Measurements from ENCODE around the gene TRIM25.
A peak's percentile ranks its signal among the peaks of the same experiment; 100 is the strongest.

The TRIM25 gene

GRCh38 chr17:56925088-56925487, 11.2 kb upstream of the TRIM25 start:
- DNase-seq, result no peak

GRCh38 chr17:56919717-56920116, 5.9 kb upstream of the TRIM25 start:
- DNase-seq, result no peak

- DNase-seq, result peak; percentile 94
These were observed 5.1 kb upstream of the TRIM25 start for GRCh38 chr17:56918916-56919315.

- no peak for DNase-seq
These were observed 3.9 kb upstream of the TRIM25 start for GRCh38 chr17:56917559-56918296.

GRCh38 chr17:56914581-56915273, 878 bp upstream of the TRIM25 start:
- no peak for DNase-seq

GRCh38 chr17:56913353-56913866, 439 bp downstream of the TRIM25 start:
- no peak for DNase-seq

- DNase-seq, result no peak
These were observed 893 bp downstream of the TRIM25 start for GRCh38 chr17:56913000-56913311.

GRCh38 chr17:56912105-56912999, 1.5 kb downstream of the TRIM25 start:
- no peak for DNase-seq

GRCh38 chr17:56910509-56911235, 3.2 kb downstream of the TRIM25 start:
- no peak for DNase-seq

- DNase-seq, result no peak
These were observed 3.9 kb downstream of the TRIM25 start for GRCh38 chr17:56909742-56910508.

- DNase-seq, result peak; percentile 29
These were observed 5.8 kb downstream of the TRIM25 start for GRCh38 chr17:56908001-56908542.

- DNase-seq, result no peak
These were observed 10.3 kb downstream of the TRIM25 start for GRCh38 chr17:56903560-56903959.

GRCh38 chr17:56902348-56902747, 11.5 kb downstream of the TRIM25 start:
- no peak for DNase-seq

- DNase-seq, result no peak
These were observed 14.4 kb downstream of the TRIM25 start for GRCh38 chr17:56899403-56899802.

GRCh38 chr17:56898874-56899273, 15.0 kb downstream of the TRIM25 start:
- DNase-seq, result no peak

GRCh38 chr17:56897646-56898424, 16.0 kb downstream of the TRIM25 start:
- no peak for DNase-seq

- no peak for DNase-seq
These were observed 16.9 kb downstream of the TRIM25 start for GRCh38 chr17:56896968-56897359.

GRCh38 chr17:56896217-56896967, 17.5 kb downstream of the TRIM25 start:
- DNase-seq, result no peak

- no peak for DNase-seq
These were observed 18.9 kb downstream of the TRIM25 start for GRCh38 chr17:56894859-56895455.

GRCh38 chr17:56893503-56893902, 20.3 kb downstream of the TRIM25 start:
- DNase-seq, result no peak
